Peyer's patch (tissue), 4 donors: ENCODE measurements around the gene MMP3. TPM values are rescaled to one million over a fixed set of nuclear protein-coding genes. Genes with fewer than 3 reads are reported as not detected.

Source experiments
- DNase-seq, 3 donors: peaks; one replicate each; pipeline ENCODE4 v3.0.0-alpha.2; 2017 to 2019
- H3K27ac ChIP-seq, 4 donors: fragments of 200-600 bp; sonication (generic); one replicate each; pipeline ENCODE4 v1.5.1; 2016 to 2019
- H3K27me3 ChIP-seq, 2 donors: fragments of 200-600 bp; sonication (generic); one replicate each; pipeline ENCODE4 v1.5.1; 2019
- H3K36me3 ChIP-seq, 3 donors: fragments of 200-600 bp; sonication (generic); one replicate each; pipeline ENCODE4 v1.5.1; 2016 to 2019
- H3K4me1 ChIP-seq, 4 donors: fragments of 200-600 bp; sonication (generic); one replicate each; pipeline ENCODE4 v1.5.1; 2016 to 2019
- H3K4me3 ChIP-seq, 4 donors: fragments of 200-600 bp; sonication (generic); 1 replicate in 3 of 4; 2 replicates in 1 of 4; pipeline ENCODE4 v1.5.1; 2016 to 2019; ENCODE audit warnings: mild to moderate bottlenecking in 1 of 4
- H3K9me3 ChIP-seq, 4 donors: fragments of 200-600 bp; sonication (generic); one replicate each; pipeline ENCODE4 v1.5.1; 2016 to 2019; ENCODE audit warnings: mild to moderate bottlenecking in 1 of 4
- POLR2A ChIP-seq, 2 donors: fragments of 450-650 bp; IDR thresholded peaks; one replicate each; pipeline ENCODE4 v1.5.1; 2017; ENCODE audit warnings: antibody characterized with exemption in 2 of 2, mild to moderate bottlenecking in 2 of 2, moderate library complexity in 2 of 2
- total RNA-seq, 4 donors: library from RNA; depleted of rRNA; stranded (reverse); fragments of >200 nt; gene quantifications; one replicate each; pipeline ENCODE4 v1.1.0, GENCODE V29; 2016
- TF ChIP-seq, protein P1 (sequence below), 6 experiments: fragments of 450-650 bp in 4 of 6; fragments of 200-600 bp in 2 of 6; sonication (generic) in 1 of 6; IDR thresholded peaks; one replicate each; pipeline ENCODE4 v1.5.1; 2017 to 2019; ENCODE audit warnings: antibody characterized with exemption in 6 of 6, mild to moderate bottlenecking in 3 of 6, moderate library complexity in 1 of 6

MMP3 gene
- total RNA-seq, 4 donors from 2014 or later, result 1.5 to 1.8 TPM; not detected in 2

DNA sequence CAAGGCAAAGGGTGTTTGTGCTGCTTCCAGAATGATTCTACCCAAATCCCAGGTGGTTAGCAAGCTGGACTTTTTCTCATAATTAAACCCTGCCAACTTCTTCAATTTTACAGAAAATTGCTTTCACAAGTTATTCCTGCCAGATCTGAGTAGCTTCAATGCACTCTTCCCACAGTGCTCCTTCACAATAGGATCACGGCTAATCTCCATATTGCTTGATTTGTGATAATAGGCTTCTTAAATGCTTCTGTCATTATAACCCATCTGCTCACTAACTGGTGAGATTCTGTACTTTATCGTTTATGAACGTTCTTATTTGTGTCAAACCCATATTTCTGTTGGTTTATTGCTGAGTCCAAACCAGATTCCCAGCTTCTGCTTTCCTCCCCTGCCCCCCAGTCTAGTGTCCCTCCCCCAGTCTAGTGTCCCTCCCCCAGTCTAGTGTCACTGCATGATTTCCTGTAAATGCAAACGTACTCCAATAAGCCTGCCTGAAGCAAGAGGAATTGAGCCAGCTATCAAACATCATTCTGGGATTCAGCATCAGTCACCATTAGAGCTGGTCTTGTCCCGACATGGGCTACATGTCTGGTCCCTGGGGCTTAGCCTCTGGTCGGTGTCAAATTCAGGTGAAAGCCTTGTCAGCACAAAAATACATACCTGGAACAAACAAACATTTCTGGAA, 14.0 kb downstream of the MMP3 start:
- no peak for DNase-seq
- Histone ChIP-seq H3K4me3 (no peak overlapping the region), H3K9me3 (no peaks in the 10 kb centered on the region), H3K27ac (no peak overlapping the region), H3K4me1 (no peaks in the 10 kb centered on the region), H3K36me3 (no peaks in the 10 kb centered on the region), H3K27me3 (no peaks in the 10 kb centered on the region)
- TF ChIP-seq, protein P1, sequence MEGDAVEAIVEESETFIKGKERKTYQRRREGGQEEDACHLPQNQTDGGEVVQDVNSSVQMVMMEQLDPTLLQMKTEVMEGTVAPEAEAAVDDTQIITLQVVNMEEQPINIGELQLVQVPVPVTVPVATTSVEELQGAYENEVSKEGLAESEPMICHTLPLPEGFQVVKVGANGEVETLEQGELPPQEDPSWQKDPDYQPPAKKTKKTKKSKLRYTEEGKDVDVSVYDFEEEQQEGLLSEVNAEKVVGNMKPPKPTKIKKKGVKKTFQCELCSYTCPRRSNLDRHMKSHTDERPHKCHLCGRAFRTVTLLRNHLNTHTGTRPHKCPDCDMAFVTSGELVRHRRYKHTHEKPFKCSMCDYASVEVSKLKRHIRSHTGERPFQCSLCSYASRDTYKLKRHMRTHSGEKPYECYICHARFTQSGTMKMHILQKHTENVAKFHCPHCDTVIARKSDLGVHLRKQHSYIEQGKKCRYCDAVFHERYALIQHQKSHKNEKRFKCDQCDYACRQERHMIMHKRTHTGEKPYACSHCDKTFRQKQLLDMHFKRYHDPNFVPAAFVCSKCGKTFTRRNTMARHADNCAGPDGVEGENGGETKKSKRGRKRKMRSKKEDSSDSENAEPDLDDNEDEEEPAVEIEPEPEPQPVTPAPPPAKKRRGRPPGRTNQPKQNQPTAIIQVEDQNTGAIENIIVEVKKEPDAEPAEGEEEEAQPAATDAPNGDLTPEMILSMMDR (IDR thresholded peaks at IDR 0.05), result no peak
- no peak for TF ChIP-seq POLR2A (IDR thresholded peaks at IDR 0.05)

DNA sequence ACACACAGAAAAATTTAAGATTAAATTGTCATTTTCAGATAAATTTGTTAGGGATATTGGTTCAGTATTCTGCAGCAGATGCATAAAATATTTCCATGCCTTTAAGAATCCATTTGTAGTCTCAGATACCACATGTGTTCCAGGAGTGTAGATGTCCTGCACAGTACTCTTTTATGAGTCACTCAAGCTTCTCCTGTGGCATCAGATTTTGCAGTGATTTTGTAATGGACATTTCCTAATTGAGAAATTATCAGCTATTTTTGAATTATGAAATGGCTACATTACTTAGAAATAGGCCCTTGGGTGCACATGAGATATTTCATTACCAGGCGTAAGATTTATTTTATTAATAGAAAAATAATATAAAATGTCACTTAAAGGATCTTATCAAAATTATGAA, 18.9 kb downstream of the MMP3 start:
- Histone ChIP-seq H3K9me3 (no peaks in the 10 kb centered on the region), H3K4me1 (no peaks in the 10 kb centered on the region), H3K36me3 (no peaks in the 10 kb centered on the region), H3K27ac (no peak overlapping the region), H3K4me3 (no peak overlapping the region), H3K27me3 (no peaks in the 10 kb centered on the region)
- no peak for TF ChIP-seq POLR2A (IDR thresholded peaks at IDR 0.05)
- TF ChIP-seq, protein P1 (IDR thresholded peaks at IDR 0.05), result no peak
- DNase-seq, result no peak

DNA sequence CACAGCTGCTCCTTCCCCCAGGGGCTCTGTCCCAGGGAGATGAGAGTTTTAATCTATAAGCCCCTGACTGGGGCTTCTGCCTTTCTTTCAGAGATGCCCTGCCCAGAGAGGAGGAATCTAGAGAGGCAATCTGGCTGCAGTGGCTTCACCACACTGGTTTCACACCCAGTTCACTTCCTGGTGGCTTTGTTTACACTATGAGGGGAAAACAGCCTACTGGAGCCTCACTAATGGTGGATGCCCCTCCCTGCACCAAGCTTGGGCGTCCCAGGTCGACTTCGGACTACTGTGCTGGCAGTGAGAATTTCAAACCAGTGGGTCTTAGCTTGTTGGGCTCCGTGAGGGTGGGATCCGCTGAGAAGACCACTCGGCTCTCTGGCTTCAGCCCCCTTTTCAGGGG, 23.9 kb downstream of the MMP3 start:
- TF ChIP-seq, protein P1 (IDR thresholded peaks at IDR 0.05), result no peak
- no peaks in the 10 kb centered on the region for H3K4me1 ChIP-seq
- H3K27ac ChIP-seq, result no peak overlapping the region
- H3K36me3 ChIP-seq, result no peaks in the 10 kb centered on the region
- H3K9me3 ChIP-seq, result no peaks in the 10 kb centered on the region
- no peak for DNase-seq
- H3K4me3 ChIP-seq, result no peak overlapping the region
- H3K27me3 ChIP-seq, result no peaks in the 10 kb centered on the region

DNA sequence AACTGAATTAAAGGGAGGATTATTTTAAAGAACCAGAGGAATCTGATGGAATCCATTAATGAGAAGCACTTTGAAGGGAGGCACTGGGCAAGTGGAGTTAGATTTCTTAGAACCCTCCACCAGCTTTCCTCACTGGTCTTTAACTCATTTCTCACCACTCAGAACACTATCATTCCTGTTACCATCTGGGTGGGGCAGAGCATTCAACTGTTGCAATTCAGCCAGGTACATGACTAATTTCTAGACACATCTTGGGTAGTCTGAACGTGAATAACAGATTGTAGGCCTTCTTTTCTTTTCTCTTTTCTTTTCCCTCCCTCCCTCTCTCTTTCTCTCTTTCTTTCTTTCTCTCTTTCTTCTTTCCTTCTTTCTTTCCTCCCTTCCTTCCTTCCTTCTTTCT, 29.9 kb downstream of the MMP3 start:
- Histone ChIP-seq H3K27ac (no peak overlapping the region), H3K4me3 (no peak overlapping the region), H3K36me3 (no peaks in the 10 kb centered on the region), H3K27me3 (no peaks in the 10 kb centered on the region), H3K4me1 (no peaks in the 10 kb centered on the region), H3K9me3 (no peaks in the 10 kb centered on the region)
- TF ChIP-seq POLR2A (IDR thresholded peaks at IDR 0.05), result no peak
- TF ChIP-seq, protein P1 (IDR thresholded peaks at IDR 0.05), result no peak
- DNase-seq, result no peak

DNA sequence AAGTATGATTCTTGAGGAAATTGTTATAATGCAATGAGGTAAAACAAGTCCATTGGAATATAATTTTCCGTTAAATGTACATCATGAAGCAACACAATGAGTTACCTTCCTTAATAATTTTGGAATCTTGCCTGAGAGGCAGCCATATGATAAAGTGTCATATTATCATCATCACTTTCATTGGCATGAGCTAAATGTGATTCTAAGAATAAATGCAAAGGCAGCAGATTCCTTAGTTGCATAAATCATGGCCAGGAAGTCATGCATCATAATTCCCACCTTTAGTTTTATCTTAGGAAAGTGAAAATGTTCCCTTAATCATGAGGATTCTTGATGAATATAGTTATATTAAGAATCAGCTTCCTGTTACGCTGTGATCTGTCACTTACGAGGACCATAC, 31.2 kb downstream of the MMP3 start:
- H3K27me3 ChIP-seq, result no peaks in the 10 kb centered on the region
- H3K36me3 ChIP-seq, result no peaks in the 10 kb centered on the region
- H3K27ac ChIP-seq, result no peak overlapping the region
- no peak for DNase-seq
- no peaks in the 10 kb centered on the region for H3K4me1 ChIP-seq
- H3K9me3 ChIP-seq, result no peaks in the 10 kb centered on the region
- no peak overlapping the region for H3K4me3 ChIP-seq
- TF ChIP-seq POLR2A (IDR thresholded peaks at IDR 0.05), result no peak
- TF ChIP-seq, protein P1 (IDR thresholded peaks at IDR 0.05), result no peak
